K562 (cell line): ENCODE data around the gene SLC4A5. TPM values are rescaled to one million over a fixed set of nuclear protein-coding genes. Genes with fewer than 3 reads are reported as not detected.

ENCODE experiments used
- ADNP ChIP-seq: fragments of 200-800 bp; sonication (Bioruptor generic); IDR thresholded peaks from 2 replicates; pipeline ENCODE4 v1.6.1; 2016; ENCODE audit warnings: missing genetic modification characterization, missing compliant biosample characterization
- ATF7 ChIP-seq: fragments of 450-650 bp; IDR thresholded peaks from 2 replicates; pipeline ENCODE4 v1.7.1; 2014; ENCODE audit warnings: mild to moderate bottlenecking, moderate library complexity
- CBX3 ChIP-seq, 2 experiments: IDR thresholded peaks; 1 replicate in 1 of 2; 2 replicates in 1 of 2; pipeline ENCODE4 v1.6.1; 2012; ENCODE audit warnings: inconsistent platforms in 2 of 2, low read length in 2 of 2, borderline replicate concordance in 1 of 2, control low read depth in 1 of 2
- ERF ChIP-seq: fragments of 450-650 bp; formaldehyde crosslinking; IDR thresholded peaks from 2 replicates; pipeline ENCODE4 v1.4.0; 2020; ENCODE audit warnings: mild to moderate bottlenecking, mixed read lengths
- FOXA3 ChIP-seq, 2 experiments: fragments of 450-650 bp in 1 of 2; sonication (generic) in 1 of 2; formaldehyde crosslinking; IDR thresholded peaks in 1 of 2; conservative IDR thresholded peaks in 1 of 2; 2 replicates each; pipeline versions ENCODE4 v1.4.0 to v1.8.0; 2020 to 2022; ENCODE audit warnings: mild to moderate bottlenecking in 2 of 2, missing genetic modification reagents in 1 of 2
- GABPA ChIP-seq: fragments of 200-800 bp; sonication (Bioruptor generic); conservative IDR thresholded peaks from 2 replicates; pipeline ENCODE4 v1.6.1; 2016; ENCODE audit warnings: low read depth, missing genetic modification characterization, missing compliant biosample characterization
- KLF13 ChIP-seq: fragments of 450-650 bp; IDR thresholded peaks from 2 replicates; pipeline ENCODE4 v1.6.1; 2016; ENCODE audit warnings: missing genetic modification characterization, low read depth, mild to moderate bottlenecking, missing compliant biosample characterization, moderate library complexity, borderline replicate concordance
- KLF6 ChIP-seq: fragments of 250-450 bp; sonication (Bioruptor Pico); IDR thresholded peaks from 2 replicates; pipeline ENCODE4 v1.4.0; 2020; ENCODE audit warnings: mild to moderate bottlenecking, moderate library complexity, borderline replicate concordance
- MBD2 ChIP-seq: sonication (generic); IDR thresholded peaks from 2 replicates; pipeline ENCODE4 v1.6.1; 2016; ENCODE audit warnings: low read depth, borderline replicate concordance
- MTA3 ChIP-seq: fragments of 450-650 bp; formaldehyde crosslinking; IDR thresholded peaks from 2 replicates; pipeline ENCODE4 v1.6.1; 2017; ENCODE audit warnings: mild to moderate bottlenecking, borderline replicate concordance
- PHF20 ChIP-seq: fragments of 450-650 bp; IDR thresholded peaks from 2 replicates; pipeline ENCODE4 v1.6.1; 2018; ENCODE audit not compliant: partially characterized antibody
- PHF8 ChIP-seq: fragments of 200-600 bp; sonication (generic); IDR thresholded peaks from 2 replicates; pipeline ENCODE4 v1.6.1; 2012; ENCODE audit warnings: mixed run types, mild to moderate bottlenecking, inconsistent platforms, low read length, moderate library complexity, borderline replicate concordance
- POLR2A ChIP-seq: fragments of 450-650 bp; conservative IDR thresholded peaks from 2 replicates; pipeline ENCODE4 v1.6.1; 2016
- POLR2B ChIP-seq: fragments of 450-650 bp; IDR thresholded peaks from 2 replicates; pipeline ENCODE4 v1.6.1; 2018; ENCODE audit warnings: low read depth; ENCODE audit not compliant: partially characterized antibody
- RBFOX2 ChIP-seq: fragments of 200-400 bp; formaldehyde crosslinking; IDR thresholded peaks from 2 replicates; pipeline ENCODE4 v1.6.1; 2017; ENCODE audit warnings: low read depth, mild to moderate bottlenecking, low read length, moderate library complexity
- SAFB ChIP-seq: fragments of 200-400 bp; formaldehyde crosslinking; IDR thresholded peaks from 2 replicates; pipeline ENCODE4 v1.6.1; 2017; ENCODE audit warnings: low read depth, low read length, borderline replicate concordance
- SIN3A ChIP-seq, 2 experiments: fragments of 150-350 bp in 1 of 2; IDR thresholded peaks; 2 replicates each; pipeline ENCODE4 v1.6.1; 2011 to 2016; ENCODE audit warnings: borderline replicate concordance in 2 of 2, low read depth in 2 of 2, low read length in 2 of 2, mild to moderate bottlenecking in 2 of 2, moderate library complexity in 2 of 2; ENCODE audit not compliant: control insufficient read depth in 1 of 2
- TEAD4 ChIP-seq, 2 experiments: sonication (generic) in 1 of 2; formaldehyde crosslinking in 1 of 2; IDR thresholded peaks; 2 replicates each; pipeline versions ENCODE4 v1.6.1 to v1.8.0; 2012 to 2022; ENCODE audit warnings: borderline replicate concordance in 1 of 2, inconsistent platforms in 1 of 2, low read length in 1 of 2, mild to moderate bottlenecking in 1 of 2, missing genetic modification reagents in 1 of 2
- ZNF263 ChIP-seq: sonication (generic); formaldehyde crosslinking; IDR thresholded peaks from 2 replicates; pipeline ENCODE4 v1.8.0; 2022; ENCODE audit warnings: mild to moderate bottlenecking, missing genetic modification reagents, borderline replicate concordance
- ZNF3 ChIP-seq: fragments of 250-450 bp; sonication (Bioruptor Pico); IDR thresholded peaks from 2 replicates; pipeline ENCODE4 v1.5.0; 2021; ENCODE audit warnings: mild to moderate bottlenecking, moderate library complexity
- polyA plus RNA-seq, 8 experiments: library from polyadenylated mRNA; depleted of rRNA in 4 of 8; stranded (reverse) in 5 of 8; unstranded in 3 of 8; fragments of >200 nt; fragmentation: Nextera tagmentation in 2 of 8; fragmentation: Illumina TruSeq in 1 of 8; extraction: Ambion mirVana in 2 of 8; extraction: Trizol in 1 of 8; gene quantifications; 2 replicates each; pipeline versions ENCODE4 v1.2.1 to v1.2.3, GENCODE V29; 2011 to 2014; ENCODE audit warnings: inconsistent platforms in 1 of 8, missing spikeins in 1 of 8
- total RNA-seq, 7 experiments: library from RNA; depleted of rRNA in 6 of 7; stranded (reverse); fragments of >200 nt in 6 of 7; fragmentation: Illumina TruSeq in 2 of 7; extraction: Trizol in 2 of 7; gene quantifications; 2 replicates each; pipeline versions ENCODE4 v1.2.1 to v1.2.3, GENCODE V29; 2011 to 2021; ENCODE audit warnings: low replicate concordance in 1 of 7
- TF ChIP-seq, protein P1 (sequence below): sonication (generic); formaldehyde crosslinking; IDR thresholded peaks from 2 replicates; pipeline ENCODE4 v1.8.0; 2022; ENCODE audit warnings: missing genetic modification reagents, mild to moderate bottlenecking, moderate library complexity, borderline replicate concordance
- TF ChIP-seq, protein P2 (sequence below): fragments of 450-650 bp; formaldehyde crosslinking; conservative IDR thresholded peaks from 2 replicates; pipeline ENCODE4 v1.4.0; 2022; ENCODE audit warnings: mild to moderate bottlenecking, missing genetic modification characterization
- TF ChIP-seq, protein P3 (sequence below): fragments of 450-650 bp; IDR thresholded peaks from 2 replicates; pipeline ENCODE4 v1.6.1; 2016

SLC4A5 gene
- total and polyA plus RNA-seq, 9 of the 15 experiments (the other 6 are each of a cell fraction or from before 2014, with no cell fraction given), result 0.03 to 0.77 (median 0.14) TPM; not detected in 1

DNA sequence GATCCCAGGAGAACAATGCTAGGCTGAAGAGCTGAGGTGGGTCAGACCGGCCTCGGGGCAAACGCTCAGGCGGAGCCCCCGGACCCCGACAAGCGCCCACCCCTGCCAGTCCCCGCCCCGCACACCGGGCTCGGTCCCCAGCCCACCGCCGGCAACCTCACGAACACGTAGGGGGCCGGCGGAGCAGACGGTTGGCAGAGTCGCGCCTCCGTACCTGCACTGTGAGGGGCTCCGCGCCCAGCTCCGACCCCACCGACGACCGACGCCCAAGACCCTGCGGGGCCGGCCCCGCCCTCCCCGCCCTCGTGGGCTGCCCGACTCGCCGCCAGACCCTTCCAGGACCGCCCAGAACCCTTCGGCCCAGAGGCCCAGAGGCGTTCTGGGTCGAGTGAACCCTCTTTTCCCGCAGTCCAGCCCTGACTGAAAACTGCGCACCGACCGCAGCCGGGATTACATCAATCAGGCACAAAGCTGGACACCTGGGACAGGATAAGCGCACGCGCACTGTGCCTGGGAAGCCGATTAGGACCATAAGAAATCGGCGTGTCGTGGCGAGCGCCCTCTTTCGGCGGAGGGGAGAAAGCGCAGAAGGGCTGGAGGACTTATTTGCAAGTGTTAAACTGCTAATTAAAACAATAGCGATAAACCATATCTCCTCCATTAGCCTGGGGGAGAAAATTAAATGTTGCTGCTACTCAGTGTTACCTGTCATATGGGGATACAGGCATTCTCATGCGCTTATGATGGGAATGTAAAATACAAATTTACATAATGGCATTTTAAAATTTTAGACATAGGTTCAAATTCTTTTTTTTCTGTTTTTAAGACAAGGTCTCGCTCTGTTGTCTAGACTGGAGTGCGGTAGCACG lies 48.6 kb upstream of the SLC4A5 start (continued):
- TF ChIP-seq, protein P1, sequence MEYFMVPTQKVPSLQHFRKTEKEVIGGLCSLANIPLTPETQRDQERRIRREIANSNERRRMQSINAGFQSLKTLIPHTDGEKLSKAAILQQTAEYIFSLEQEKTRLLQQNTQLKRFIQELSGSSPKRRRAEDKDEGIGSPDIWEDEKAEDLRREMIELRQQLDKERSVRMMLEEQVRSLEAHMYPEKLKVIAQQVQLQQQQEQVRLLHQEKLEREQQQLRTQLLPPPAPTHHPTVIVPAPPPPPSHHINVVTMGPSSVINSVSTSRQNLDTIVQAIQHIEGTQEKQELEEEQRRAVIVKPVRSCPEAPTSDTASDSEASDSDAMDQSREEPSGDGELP (CRISPR knock-in tag), result peak; percentile 61; the same call in 1 of the 2 replicates
- TF ChIP-seq KLF6 (CRISPR knock-in tag), result 0 out of 2 replicates have a peak, but pooled peaks have one; percentile 13
- no peak for TF ChIP-seq FOXA3 (CRISPR knock-in tag; conservative IDR thresholded peaks at IDR 0.05 in 1 of 2, IDR thresholded peaks at IDR 0.05 in 1 of 2)
- TF ChIP-seq POLR2B, result peak; percentile 28
- 0 out of 2 replicates have a peak, but pooled peaks have one; percentile 37 for TF ChIP-seq TEAD4 (IDR thresholded peaks at IDR 0.05; ENCODE audit: low read length)
- TF ChIP-seq TEAD4 (CRISPR knock-in tag; IDR thresholded peaks at IDR 0.05; ENCODE audit: borderline replicate concordance), result no peak
- TF ChIP-seq MBD2, result 0 out of 2 replicates have a peak, but pooled peaks have one; percentile 43
- peak; percentile 41 to 55; a peak in 1 of 4 replicates for TF ChIP-seq SIN3A (IDR thresholded peaks at IDR 0.05; ENCODE audit: borderline replicate concordance in 2 of 2, control insufficient read depth in 1 of 2, low read depth in 2 of 2, low read length in 2 of 2)
- TF ChIP-seq ATF7, result peak; percentile 62
- TF ChIP-seq, protein P2, sequence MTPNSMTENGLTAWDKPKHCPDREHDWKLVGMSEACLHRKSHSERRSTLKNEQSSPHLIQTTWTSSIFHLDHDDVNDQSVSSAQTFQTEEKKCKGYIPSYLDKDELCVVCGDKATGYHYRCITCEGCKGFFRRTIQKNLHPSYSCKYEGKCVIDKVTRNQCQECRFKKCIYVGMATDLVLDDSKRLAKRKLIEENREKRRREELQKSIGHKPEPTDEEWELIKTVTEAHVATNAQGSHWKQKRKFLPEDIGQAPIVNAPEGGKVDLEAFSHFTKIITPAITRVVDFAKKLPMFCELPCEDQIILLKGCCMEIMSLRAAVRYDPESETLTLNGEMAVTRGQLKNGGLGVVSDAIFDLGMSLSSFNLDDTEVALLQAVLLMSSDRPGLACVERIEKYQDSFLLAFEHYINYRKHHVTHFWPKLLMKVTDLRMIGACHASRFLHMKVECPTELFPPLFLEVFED (CRISPR knock-in tag), result peak; percentile 64; the same call in 1 of the 2 replicates
- TF ChIP-seq CBX3 (IDR thresholded peaks at IDR 0.05; ENCODE audit: borderline replicate concordance in 1 of 2, low read length in 2 of 2), result 0 out of 3 replicates have a peak, but pooled peaks of 1 of the 2 experiments have one; percentile 17
- peak; percentile 67 for TF ChIP-seq RBFOX2
- TF ChIP-seq KLF13 (tag), result peak; percentile 58; the same call in 1 of the 2 replicates
- TF ChIP-seq PHF20, result peak; percentile 58
- no peak for TF ChIP-seq ADNP (tag)
- TF ChIP-seq PHF8, result peak; percentile 67; the same call in 1 of the 2 replicates
- TF ChIP-seq ERF, result 0 out of 2 replicates have a peak, but pooled peaks have one; percentile 34
- TF ChIP-seq ZNF3 (CRISPR knock-in tag), result no peak
- TF ChIP-seq, protein P3, sequence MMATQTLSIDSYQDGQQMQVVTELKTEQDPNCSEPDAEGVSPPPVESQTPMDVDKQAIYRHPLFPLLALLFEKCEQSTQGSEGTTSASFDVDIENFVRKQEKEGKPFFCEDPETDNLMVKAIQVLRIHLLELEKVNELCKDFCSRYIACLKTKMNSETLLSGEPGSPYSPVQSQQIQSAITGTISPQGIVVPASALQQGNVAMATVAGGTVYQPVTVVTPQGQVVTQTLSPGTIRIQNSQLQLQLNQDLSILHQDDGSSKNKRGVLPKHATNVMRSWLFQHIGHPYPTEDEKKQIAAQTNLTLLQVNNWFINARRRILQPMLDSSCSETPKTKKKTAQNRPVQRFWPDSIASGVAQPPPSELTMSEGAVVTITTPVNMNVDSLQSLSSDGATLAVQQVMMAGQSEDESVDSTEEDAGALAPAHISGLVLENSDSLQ, result peak; percentile 12; the same call in 1 of the 2 replicates
- TF ChIP-seq ZNF263 (CRISPR knock-in tag), result 0 out of 2 replicates have a peak, but pooled peaks have one; percentile 19
- TF ChIP-seq POLR2A, result peak; percentile 55; the same call in 1 of the 2 replicates
- TF ChIP-seq SAFB, result no peak
- peak; percentile 81; the same call in 1 of the 2 replicates for TF ChIP-seq MTA3
- TF ChIP-seq GABPA (tag), result 0 out of 2 replicates have a peak, but pooled peaks have one; percentile 18
